Fibroblast of lung (primary cell): ENCODE results near the gene RSPO1.

ENCODE experiments used
- EZH2 ChIP-seq: IDR thresholded peaks from 2 replicates; pipeline ENCODE4 v1.5.1; 2012; ENCODE audit warnings: low read length, control low read depth, mild to moderate bottlenecking; ENCODE audit errors: missing control alignments
- TF ChIP-seq, protein P1 (sequence below), 2 donors: IDR thresholded peaks in 1 of 2; conservative IDR thresholded peaks in 1 of 2; 1 replicate in 1 of 2; 2 replicates in 1 of 2; pipeline ENCODE4 v1.5.1; 2011 to 2012; ENCODE audit warnings: low read length in 2 of 2, control low read depth in 1 of 2, inconsistent platforms in 1 of 2, low read depth in 1 of 2, mild to moderate bottlenecking in 1 of 2

DNA sequence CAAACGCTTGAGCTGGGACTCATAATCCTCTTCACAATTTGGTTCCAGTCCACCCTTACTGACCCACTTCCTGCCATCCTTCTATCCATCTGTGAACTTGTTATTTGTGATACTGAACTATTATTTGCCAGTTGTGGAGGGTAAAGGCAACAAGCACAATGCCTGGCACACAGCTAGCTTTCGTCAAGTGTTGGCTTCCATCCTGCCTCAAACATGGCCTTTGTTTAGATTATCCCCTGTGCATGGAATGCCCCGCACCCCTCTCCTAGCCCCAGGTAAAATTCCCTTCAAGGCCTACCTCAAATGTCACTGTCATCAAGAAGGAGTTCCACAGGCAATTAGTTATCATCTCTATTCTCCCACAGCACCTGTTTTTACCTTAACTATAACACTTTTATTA, 46.2 kb upstream of the RSPO1 start:
- TF ChIP-seq, protein P1, sequence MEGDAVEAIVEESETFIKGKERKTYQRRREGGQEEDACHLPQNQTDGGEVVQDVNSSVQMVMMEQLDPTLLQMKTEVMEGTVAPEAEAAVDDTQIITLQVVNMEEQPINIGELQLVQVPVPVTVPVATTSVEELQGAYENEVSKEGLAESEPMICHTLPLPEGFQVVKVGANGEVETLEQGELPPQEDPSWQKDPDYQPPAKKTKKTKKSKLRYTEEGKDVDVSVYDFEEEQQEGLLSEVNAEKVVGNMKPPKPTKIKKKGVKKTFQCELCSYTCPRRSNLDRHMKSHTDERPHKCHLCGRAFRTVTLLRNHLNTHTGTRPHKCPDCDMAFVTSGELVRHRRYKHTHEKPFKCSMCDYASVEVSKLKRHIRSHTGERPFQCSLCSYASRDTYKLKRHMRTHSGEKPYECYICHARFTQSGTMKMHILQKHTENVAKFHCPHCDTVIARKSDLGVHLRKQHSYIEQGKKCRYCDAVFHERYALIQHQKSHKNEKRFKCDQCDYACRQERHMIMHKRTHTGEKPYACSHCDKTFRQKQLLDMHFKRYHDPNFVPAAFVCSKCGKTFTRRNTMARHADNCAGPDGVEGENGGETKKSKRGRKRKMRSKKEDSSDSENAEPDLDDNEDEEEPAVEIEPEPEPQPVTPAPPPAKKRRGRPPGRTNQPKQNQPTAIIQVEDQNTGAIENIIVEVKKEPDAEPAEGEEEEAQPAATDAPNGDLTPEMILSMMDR (conservative IDR thresholded peaks at IDR 0.05 in 1 of 2, IDR thresholded peaks at IDR 0.05 in 1 of 2; ENCODE audit: low read depth in 1 of 2, low read length in 2 of 2) = no peak
- no peak for TF ChIP-seq EZH2
